CD8-positive, alpha-beta memory T cell (primary cell): ENCODE measurements around the gene NIT1. TPM values are rescaled to one million over a fixed set of nuclear protein-coding genes. Genes with fewer than 3 reads are reported as not detected.
"Not testable (repeated sequence)": the region's sequence is repeated elsewhere in the genome, so short reads cannot be mapped to it uniquely, and the experiment has no call there.

Source experiments
- CTCF ChIA-PET: fragments of 350-600 bp; sonication (Branson Sonifier 250); formaldehyde crosslinking; loops from one replicate; lab custom pipeline; 2021; ENCODE audit warnings: antibody characterized with exemption; lab: Charles Lee
- POLR2A ChIA-PET: fragments of 350-600 bp; sonication (Branson Sonifier 250); formaldehyde crosslinking; loops from one replicate; lab custom pipeline; 2021; ENCODE audit warnings: antibody characterized with exemption; lab: Charles Lee
- DNase-seq, 5 donors: peaks; one replicate each; pipeline versions ENCODE4 v3.0.0 to v3.0.0-alpha.2; 2020 to 2022; ENCODE audit warnings: mixed read lengths in 1 of 5
- H3K27ac ChIP-seq: one replicate; pipeline ENCODE4 v1.7.0; 2013; ENCODE audit warnings: low read depth, mild to moderate bottlenecking, low read length, moderate library complexity
- H3K27me3 ChIP-seq: 2 replicates; pipeline ENCODE4 v1.7.0; 2013; ENCODE audit warnings: low read length, mild to moderate bottlenecking; ENCODE audit not compliant: insufficient read depth, poor library complexity, severe bottlenecking
- H3K36me3 ChIP-seq: 2 replicates; pipeline ENCODE4 v1.7.0; 2013; ENCODE audit warnings: mild to moderate bottlenecking, low read length, moderate library complexity; ENCODE audit not compliant: insufficient read depth
- H3K4me1 ChIP-seq: 2 replicates; pipeline ENCODE4 v1.7.0; 2013; ENCODE audit warnings: mild to moderate bottlenecking, low read length, moderate library complexity; ENCODE audit not compliant: insufficient read depth
- H3K4me3 ChIP-seq: 2 replicates; pipeline ENCODE4 v1.7.0; 2013; ENCODE audit warnings: mild to moderate bottlenecking, low read length
- H3K9me3 ChIP-seq: 2 replicates; pipeline ENCODE4 v1.7.0; 2013; ENCODE audit warnings: mild to moderate bottlenecking, low read length
- H3K27ac Mint-ChIP-seq, 8 donors: one replicate each; pipeline ENCODE4 v1.8.0; 2020 to 2021; ENCODE audit warnings: mixed read lengths in 8 of 8, mild to moderate bottlenecking in 6 of 8, inconsistent platforms in 3 of 8, moderate library complexity in 3 of 8
- H3K27me3 Mint-ChIP-seq, 2 donors: one replicate each; pipeline ENCODE4 v1.8.0; 2020 to 2021; ENCODE audit warnings: mixed read lengths in 2 of 2, mild to moderate bottlenecking in 1 of 2, moderate library complexity in 1 of 2
- H3K36me3 Mint-ChIP-seq, 3 donors: one replicate each; pipeline ENCODE4 v1.8.0; 2020 to 2021; ENCODE audit warnings: mixed read lengths in 3 of 3, inconsistent platforms in 1 of 3, mild to moderate bottlenecking in 1 of 3
- H3K4me1 Mint-ChIP-seq, 3 donors: one replicate each; pipeline ENCODE4 v1.8.0; 2020 to 2021; ENCODE audit warnings: mixed read lengths in 3 of 3, inconsistent platforms in 1 of 3, mild to moderate bottlenecking in 1 of 3
- H3K4me3 Mint-ChIP-seq, 7 donors: one replicate each; pipeline ENCODE4 v1.8.0; 2020 to 2021; ENCODE audit warnings: mixed read lengths in 7 of 7, mild to moderate bottlenecking in 6 of 7, moderate library complexity in 4 of 7, inconsistent platforms in 2 of 7
- H3K9me3 Mint-ChIP-seq, 5 donors: one replicate each; pipeline ENCODE4 v1.8.0; 2020 to 2022; ENCODE audit warnings: mixed read lengths in 5 of 5, mild to moderate bottlenecking in 3 of 5, moderate library complexity in 2 of 5, inconsistent platforms in 1 of 5
- polyA plus RNA-seq: library from polyadenylated mRNA; unstranded; fragments of 300-500 nt; fragmentation: Illumina TruSeq; gene quantifications from one replicate; pipeline ENCODE4 v1.2.3, GENCODE V29; 2021
- total RNA-seq, 2 experiments: library from RNA; stranded (reverse); gene quantifications; one replicate each; pipeline ENCODE4 v1.2.3, GENCODE V29; 2021

Gene NIT1
- total and polyA plus RNA-seq, 3 experiments from 2014 or later, result 16.7 to 36.3 (median 33.9) TPM

DNA sequence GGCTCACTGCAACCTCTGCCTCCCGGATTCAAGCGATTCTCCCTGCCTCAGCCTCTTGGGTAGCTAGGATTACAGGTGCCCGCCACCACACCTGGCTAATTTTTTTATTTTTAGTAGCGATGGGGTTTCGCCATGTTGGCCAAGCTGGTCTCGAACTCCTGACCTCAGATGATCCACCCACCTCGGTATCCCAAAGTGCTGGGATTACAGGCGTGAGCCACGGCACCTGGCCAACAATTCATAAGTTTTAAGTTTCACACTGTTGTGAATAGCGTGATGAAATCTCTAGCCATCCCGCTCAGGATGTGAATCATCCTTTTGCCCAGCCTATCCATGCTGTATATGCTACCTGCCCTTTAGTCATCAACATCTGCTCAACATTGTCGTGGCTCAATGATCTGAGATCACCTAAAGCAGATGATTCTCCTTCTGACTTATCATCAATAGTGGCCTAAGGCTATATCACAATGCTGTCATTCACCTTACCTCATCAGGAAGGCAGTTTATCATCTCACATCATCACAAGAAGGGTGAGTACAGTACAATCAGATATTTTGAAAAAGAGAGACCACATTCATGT is 2.7 kb upstream of the NIT1 start:
- peaks cover 68 to 88% (median 77%) of the 10 kb centered on the region in 3 donors for H3K4me1 Mint-ChIP-seq
- CTCF ChIA-PET, result interaction anchor here (1.2 kb wide), 1 partner anchor 117 kb away, joined by 3 read pairs; no protein-coding TSS in a partner anchor
- no peaks in the 10 kb centered on the region for H3K9me3 Mint-ChIP-seq
- peak overlapping the region in 5 of 7 donors; percentile 11 to 94 (median 36) for H3K4me3 Mint-ChIP-seq
- Histone ChIP-seq H3K9me3 (no peaks in the 10 kb centered on the region), H3K4me3 (no peak overlapping the region), H3K36me3 (no peaks in the 10 kb centered on the region), H3K27me3 (no peaks in the 10 kb centered on the region), H3K4me1 (peaks cover 50% of the 10 kb centered on the region), H3K27ac (no peak overlapping the region)
- no peak for DNase-seq
- H3K27ac Mint-ChIP-seq, result peak overlapping the region in 4 of 8 donors; percentile 29 to 78 (median 60)
- peaks cover 0 to 39% (median 4%) of the 10 kb centered on the region in 3 donors for H3K36me3 Mint-ChIP-seq
- POLR2A ChIA-PET, result no interaction called here
- no peaks in the 10 kb centered on the region for H3K27me3 Mint-ChIP-seq

DNA sequence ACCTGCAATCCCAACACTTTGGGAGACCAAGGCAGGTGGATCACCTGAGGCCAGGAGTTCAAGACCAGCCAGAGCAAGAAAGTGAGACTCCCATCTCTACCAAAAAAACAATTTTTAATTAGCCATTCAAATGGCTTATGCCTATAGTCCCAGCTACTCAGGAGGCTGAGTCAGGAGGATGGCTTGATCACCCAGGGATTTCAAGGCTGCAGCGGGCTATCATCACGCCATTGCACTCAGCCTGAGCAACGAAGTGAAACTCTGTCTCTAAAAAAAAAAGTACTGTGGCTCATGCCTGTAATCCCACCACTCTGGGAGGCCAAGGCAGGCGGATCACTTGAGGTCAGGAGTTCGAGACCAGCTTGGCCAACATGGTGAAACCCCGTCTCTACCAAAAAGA is 1.9 kb upstream of the NIT1 start:
- not testable (repeated sequence) for H3K9me3 ChIP-seq, H3K27ac ChIP-seq, H3K36me3 ChIP-seq, DNase-seq, H3K4me3 ChIP-seq, H3K9me3 Mint-ChIP-seq, H3K27me3 Mint-ChIP-seq, H3K27me3 ChIP-seq
- peak overlapping the region in 5 of 8 donors; percentile 21 to 95 (median 80) for H3K27ac Mint-ChIP-seq
- ChIA-PET POLR2A (interaction anchor here (2.3 kb wide), 1 partner anchor 38 kb away, joined by 5 read pairs; the partner anchor contains the start of gene UFC1), CTCF (interaction anchor here (2.3 kb wide), 1 partner anchor 16 kb away, joined by 5 read pairs; no protein-coding TSS in a partner anchor)
- H3K4me1 Mint-ChIP-seq, result peaks cover 70 to 88% (median 78%) of the 10 kb centered on the region in 3 donors
- peaks cover 53% of the 10 kb centered on the region for H3K4me1 ChIP-seq
- peak overlapping the region; percentile 11 to 95 (median 93) for H3K4me3 Mint-ChIP-seq
- H3K36me3 Mint-ChIP-seq, result peaks cover 0 to 44% (median 5%) of the 10 kb centered on the region in 3 donors

DNA sequence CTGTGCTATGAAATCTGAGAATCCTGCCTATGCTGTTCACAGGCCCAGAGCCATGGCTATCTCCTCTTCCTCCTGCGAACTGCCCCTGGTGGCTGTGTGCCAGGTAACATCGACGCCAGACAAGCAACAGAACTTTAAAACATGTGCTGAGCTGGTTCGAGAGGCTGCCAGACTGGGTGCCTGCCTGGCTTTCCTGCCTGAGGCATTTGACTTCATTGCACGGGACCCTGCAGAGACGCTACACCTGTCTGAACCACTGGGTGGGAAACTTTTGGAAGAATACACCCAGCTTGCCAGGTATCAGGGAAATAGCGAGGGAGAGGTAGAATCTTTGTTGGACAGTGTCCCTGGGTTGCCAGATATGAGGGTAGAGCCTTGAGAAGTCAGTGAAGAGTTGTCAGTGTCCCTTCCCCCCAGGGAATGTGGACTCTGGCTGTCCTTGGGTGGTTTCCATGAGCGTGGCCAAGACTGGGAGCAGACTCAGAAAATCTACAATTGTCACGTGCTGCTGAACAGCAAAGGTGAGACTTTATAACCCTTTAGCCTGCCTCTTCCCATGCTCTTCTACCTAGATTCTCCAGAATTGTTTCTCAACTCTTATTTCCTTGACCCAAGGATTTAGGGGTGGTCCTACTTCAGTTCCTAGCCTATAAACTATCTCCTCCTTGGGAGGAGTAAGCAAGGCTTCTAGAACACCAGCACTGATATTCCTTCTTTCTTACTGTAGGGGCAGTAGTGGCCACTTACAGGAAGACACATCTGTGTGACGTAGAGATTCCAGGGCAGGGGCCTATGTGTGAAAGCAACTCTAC is 1.4 kb downstream of the NIT1 start:
- Mint-ChIP-seq H3K4me1 (peaks cover 44 to 59% (median 49%) of the 10 kb centered on the region in 3 donors), H3K9me3 (no peaks in the 10 kb centered on the region), H3K36me3 (peaks cover 0 to 66% (median 7%) of the 10 kb centered on the region in 3 donors), H3K4me3 (peak overlapping the region; percentile 78 to 98 (median 93)), H3K27me3 (no peaks in the 10 kb centered on the region), H3K27ac (peak overlapping the region; percentile 91 to 99 (median 96))
- no peaks in the 10 kb centered on the region for H3K9me3 ChIP-seq
- peak overlapping the region; percentile 98 for H3K27ac ChIP-seq
- peak overlapping the region; percentile 98 for H3K4me3 ChIP-seq
- H3K36me3 ChIP-seq, result peaks cover 28% of the 10 kb centered on the region
- DNase-seq, result peak; percentile 38 to 78 (median 64)
- POLR2A ChIA-PET, result no interaction called here
- CTCF ChIA-PET, result interaction anchor here (1.5 kb wide), 1 partner anchor 14 kb away, joined by 4 read pairs; no protein-coding TSS in a partner anchor
- H3K27me3 ChIP-seq, result no peaks in the 10 kb centered on the region
- H3K4me1 ChIP-seq, result peaks cover 49% of the 10 kb centered on the region

DNA sequence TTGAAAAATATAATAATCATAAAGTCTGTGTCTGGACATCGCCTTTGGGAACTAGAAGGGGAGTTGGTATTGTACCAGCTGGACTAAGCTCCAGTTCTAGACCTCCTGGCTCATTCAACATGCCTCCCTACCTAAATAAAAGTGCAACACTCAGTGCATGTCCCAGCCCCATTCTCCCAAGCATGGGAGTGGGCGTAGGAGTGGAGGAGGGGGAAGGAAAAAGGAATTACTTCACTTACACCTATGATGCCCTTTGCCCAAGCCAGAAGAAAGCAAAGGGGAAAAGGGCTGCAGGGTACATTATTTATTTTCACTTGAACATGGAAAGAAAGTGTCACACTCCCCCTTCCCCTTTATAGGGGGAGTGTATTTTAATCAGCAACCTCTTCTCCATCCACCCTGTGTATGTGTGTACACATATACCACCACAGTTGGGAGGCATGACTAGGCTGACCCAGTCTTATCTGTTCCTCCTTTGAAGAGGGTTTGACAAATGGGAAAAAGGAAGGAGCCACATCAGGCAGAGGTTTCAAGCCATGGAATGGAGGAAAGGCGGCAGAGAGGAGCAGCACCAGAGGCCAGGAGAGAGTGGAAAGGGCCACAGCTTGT is 3.2 kb downstream of the NIT1 start:
- peaks cover 30% of the 10 kb centered on the region for H3K36me3 ChIP-seq
- Mint-ChIP-seq H3K27me3 (no peaks in the 10 kb centered on the region), H3K4me1 (peaks cover 33 to 47% (median 36%) of the 10 kb centered on the region in 3 donors), H3K4me3 (no peak overlapping the region), H3K9me3 (no peaks in the 10 kb centered on the region), H3K36me3 (peaks cover 0 to 76% (median 9%) of the 10 kb centered on the region in 3 donors), H3K27ac (peak overlapping the region in 5 of 8 donors; percentile 19 to 91 (median 51))
- no peak for DNase-seq
- H3K27ac ChIP-seq, result no peak overlapping the region
- no peak overlapping the region for H3K4me3 ChIP-seq
- H3K27me3 ChIP-seq, result no peaks in the 10 kb centered on the region
- no peaks in the 10 kb centered on the region for H3K9me3 ChIP-seq
- ChIA-PET POLR2A (interaction anchor here (1.0 kb wide), 1 partner anchor 9 kb away, joined by 3 read pairs; no protein-coding TSS in a partner anchor), CTCF (interaction anchor here (0.6 to 1.1 kb wide), 2 partner anchors 75 to 98 kb away, joined by 3 to 4 read pairs; partner anchors contain the start of gene USF1)
- H3K4me1 ChIP-seq, result peaks cover 35% of the 10 kb centered on the region

DNA sequence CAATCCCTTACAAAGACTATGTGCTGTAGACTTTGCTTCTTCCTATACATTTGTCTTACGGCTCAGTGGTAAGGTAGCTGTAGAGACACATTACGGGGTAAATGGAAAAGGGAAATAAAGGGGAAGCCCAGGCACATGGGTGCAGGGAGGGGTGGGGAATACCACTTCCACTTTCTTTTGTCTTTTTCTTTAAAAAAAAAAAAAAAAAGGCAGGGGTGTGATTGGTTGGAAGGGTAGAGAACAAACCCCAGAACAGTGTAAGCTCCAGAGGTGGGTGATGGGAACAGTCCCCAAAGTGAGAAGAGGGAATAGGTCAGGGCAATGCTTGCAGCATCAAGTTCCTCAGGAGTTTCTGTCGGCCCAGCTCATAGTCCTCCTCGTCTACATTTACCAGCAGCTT is 3.9 kb downstream of the NIT1 start:
- H3K36me3 Mint-ChIP-seq, result peaks cover 0 to 78% (median 13%) of the 10 kb centered on the region in 3 donors
- no peaks in the 10 kb centered on the region for H3K9me3 ChIP-seq
- peak overlapping the region in 5 of 8 donors; percentile 19 to 68 (median 38) for H3K27ac Mint-ChIP-seq
- H3K9me3 Mint-ChIP-seq, result no peaks in the 10 kb centered on the region
- no peak overlapping the region for H3K4me3 Mint-ChIP-seq
- DNase-seq, result no peak
- ChIA-PET POLR2A (interaction anchor here (0.7 to 1.0 kb wide), 2 partner anchors 9 to 32 kb away, joined by 3 read pairs; partner anchors contain the start of gene UFC1), CTCF (interaction anchor here (0.9 to 1.1 kb wide), 2 partner anchors 13 to 76 kb away, joined by 3 read pairs; partner anchors contain the start of gene USF1)
- peaks cover 33% of the 10 kb centered on the region for H3K36me3 ChIP-seq
- no peaks in the 10 kb centered on the region for H3K27me3 Mint-ChIP-seq
- H3K4me1 ChIP-seq, result peaks cover 31% of the 10 kb centered on the region
- H3K27ac ChIP-seq, result no peak overlapping the region
- H3K27me3 ChIP-seq, result no peaks in the 10 kb centered on the region
- no peak overlapping the region for H3K4me3 ChIP-seq
- peaks cover 31 to 44% (median 34%) of the 10 kb centered on the region in 3 donors for H3K4me1 Mint-ChIP-seq

DNA sequence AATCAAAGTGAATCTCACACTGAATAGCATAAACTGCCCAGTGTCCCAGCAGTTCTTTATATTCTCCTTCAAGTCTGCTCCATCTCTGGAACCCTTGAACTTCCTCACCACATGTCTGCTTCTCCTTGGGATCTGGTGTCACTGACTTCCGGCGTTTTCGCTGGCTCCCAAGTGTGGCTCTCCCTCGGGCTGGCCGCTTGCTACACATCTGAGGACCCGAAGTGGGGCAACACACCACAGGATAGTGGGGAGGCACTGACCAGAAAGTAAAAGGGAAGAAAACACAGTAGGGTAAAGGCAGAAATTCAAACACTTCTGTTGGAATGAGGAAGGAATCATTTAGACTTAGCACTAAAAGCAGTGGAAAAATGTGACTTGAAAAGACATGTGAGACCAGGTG is 5.1 kb downstream of the NIT1 start:
- Histone ChIP-seq H3K4me3 (no peak overlapping the region), H3K27me3 (no peaks in the 10 kb centered on the region), H3K27ac (no peak overlapping the region), H3K36me3 (peaks cover 37% of the 10 kb centered on the region), H3K9me3 (no peaks in the 10 kb centered on the region), H3K4me1 (peaks cover 34% of the 10 kb centered on the region)
- ChIA-PET POLR2A (no interaction called here), CTCF (interaction anchor here (0.9 kb wide), 1 partner anchor 14 kb away, joined by 3 read pairs; no protein-coding TSS in a partner anchor)
- Mint-ChIP-seq H3K27ac (peak overlapping the region in 4 of 8 donors; percentile 8 to 70 (median 47)), H3K4me3 (peak overlapping the region in 1 of 7 donors; percentile 63), H3K4me1 (peaks cover 37 to 44% (median 38%) of the 10 kb centered on the region in 3 donors), H3K36me3 (peaks cover 0 to 82% (median 13%) of the 10 kb centered on the region in 3 donors), H3K27me3 (no peaks in the 10 kb centered on the region), H3K9me3 (no peaks in the 10 kb centered on the region)
- no peak for DNase-seq

DNA sequence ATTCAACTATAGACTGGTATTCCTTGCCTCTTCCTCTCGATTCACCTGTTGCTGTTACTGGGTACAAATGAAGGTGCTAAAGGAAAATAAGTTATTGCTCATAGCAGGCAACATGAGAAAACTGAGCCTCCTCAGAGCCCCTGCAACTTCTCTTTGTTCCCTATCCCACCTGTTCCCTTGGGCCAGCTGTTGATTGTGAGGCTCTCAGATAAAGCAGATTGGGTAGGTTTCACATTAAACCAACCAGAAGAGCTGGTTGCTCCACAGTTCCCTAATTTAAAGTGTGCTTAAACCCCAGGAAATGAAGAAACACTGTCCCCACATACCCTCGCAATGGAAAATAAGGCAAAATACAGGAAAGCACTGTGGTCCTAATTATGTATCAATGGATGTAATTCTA is 9.7 kb downstream of the NIT1 start:
- POLR2A ChIA-PET, result interaction anchor here (1.0 kb wide), 1 partner anchor 60 kb away, joined by 3 read pairs; no protein-coding TSS in a partner anchor
- CTCF ChIA-PET, result interaction anchor here (0.7 to 1.3 kb wide), 3 partner anchors 13 to 31 kb away, joined by 3 read pairs; no protein-coding TSS in a partner anchor
- no peak overlapping the region for H3K4me3 ChIP-seq
- Mint-ChIP-seq H3K4me3 (no peak overlapping the region), H3K27me3 (no peaks in the 10 kb centered on the region), H3K36me3 (peaks cover 0 to 74% (median 11%) of the 10 kb centered on the region in 3 donors), H3K9me3 (no peaks in the 10 kb centered on the region), H3K27ac (peak overlapping the region in 7 of 8 donors; percentile 2 to 72 (median 62)), H3K4me1 (peaks cover 44 to 58% (median 50%) of the 10 kb centered on the region in 3 donors)
- H3K27me3 ChIP-seq, result no peaks in the 10 kb centered on the region
- no peaks in the 10 kb centered on the region for H3K9me3 ChIP-seq
- DNase-seq, result no peak
- peaks cover 35% of the 10 kb centered on the region for H3K4me1 ChIP-seq
- H3K36me3 ChIP-seq, result peaks cover 26% of the 10 kb centered on the region
- no peak overlapping the region for H3K27ac ChIP-seq
